H9 (cell line): ENCODE results near the gene CRCP. TPM values are rescaled to one million over a fixed set of nuclear protein-coding genes. Genes with fewer than 3 reads are reported as not detected.

ENCODE experiments used
- DNase-seq: peaks from one replicate; pipeline ENCODE4 v3.0.0-alpha.2; 2017
- H2AFZ ChIP-seq: one replicate; pipeline ENCODE4 v1.6.1; 2013; ENCODE audit warnings: mild to moderate bottlenecking, low read length, control low read depth, moderate library complexity
- H2AK5ac ChIP-seq: 2 replicates; pipeline ENCODE4 v1.6.1; 2013; ENCODE audit warnings: low read length, control low read depth, mixed read lengths; ENCODE audit not compliant: insufficient read length
- H2BK120ac ChIP-seq: one replicate; pipeline ENCODE4 v1.6.1; 2013; ENCODE audit warnings: low read depth, mild to moderate bottlenecking, low read length, control low read depth, inconsistent platforms; ENCODE audit not compliant: poor library complexity, severe bottlenecking
- H2BK12ac ChIP-seq: 2 replicates; pipeline ENCODE4 v1.6.1; 2013; ENCODE audit warnings: low read length, control low read depth, mixed read lengths, low read depth; ENCODE audit not compliant: insufficient read length
- H2BK15ac ChIP-seq: 2 replicates; pipeline ENCODE4 v1.6.1; 2013; ENCODE audit warnings: low read depth, low read length, control low read depth
- H2BK20ac ChIP-seq: one replicate; pipeline ENCODE4 v1.6.1; 2013; ENCODE audit warnings: low read depth, mild to moderate bottlenecking, low read length, control low read depth, inconsistent platforms; ENCODE audit not compliant: poor library complexity, severe bottlenecking
- H2BK5ac ChIP-seq: 2 replicates; pipeline ENCODE4 v1.6.1; 2013; ENCODE audit warnings: low read length, control low read depth, mixed read lengths; ENCODE audit not compliant: insufficient read length
- H3K14ac ChIP-seq: 2 replicates; pipeline ENCODE4 v1.6.1; 2013; ENCODE audit warnings: low read length, control low read depth; ENCODE audit not compliant: insufficient read depth
- H3K18ac ChIP-seq: 2 replicates; pipeline ENCODE4 v1.6.1; 2013; ENCODE audit warnings: low read depth, mild to moderate bottlenecking, mixed read lengths, low read length, control low read depth; ENCODE audit not compliant: insufficient read length
- H3K23ac ChIP-seq: 2 replicates; pipeline ENCODE4 v1.6.1; 2013; ENCODE audit warnings: low read length, control low read depth, mixed read lengths, low read depth; ENCODE audit not compliant: insufficient read length
- H3K23me2 ChIP-seq: 2 replicates; pipeline ENCODE4 v1.6.1; 2013; ENCODE audit warnings: low read depth, mild to moderate bottlenecking, mixed read lengths, low read length, control low read depth; ENCODE audit not compliant: insufficient read length, poor library complexity, severe bottlenecking
- H3K27ac ChIP-seq: 2 replicates; pipeline ENCODE4 v1.5.1; 2013; ENCODE audit warnings: low read length, control low read depth, mixed read lengths, low read depth; ENCODE audit not compliant: insufficient read length
- H3K27me3 ChIP-seq: 2 replicates; pipeline ENCODE4 v1.6.1; 2013; ENCODE audit warnings: low read length, control low read depth, inconsistent platforms; ENCODE audit not compliant: insufficient read depth
- H3K4ac ChIP-seq: 2 replicates; pipeline ENCODE4 v1.6.1; 2013; ENCODE audit warnings: low read depth, mild to moderate bottlenecking, control low read depth, inconsistent platforms, low read length, moderate library complexity
- H3K4me1 ChIP-seq: 2 replicates; pipeline ENCODE4 v1.6.1; 2013; ENCODE audit warnings: low read length, control low read depth, inconsistent platforms; ENCODE audit not compliant: insufficient read depth
- H3K4me2 ChIP-seq: 2 replicates; pipeline ENCODE4 v1.6.1; 2013; ENCODE audit warnings: low read length, control low read depth, mixed read lengths; ENCODE audit not compliant: insufficient read length, insufficient read depth
- H3K56ac ChIP-seq: 2 replicates; pipeline ENCODE4 v1.6.1; 2013; ENCODE audit warnings: low read depth, mild to moderate bottlenecking, mixed read lengths, low read length, control low read depth; ENCODE audit not compliant: insufficient read length
- H3K79me1 ChIP-seq: 2 replicates; pipeline ENCODE4 v1.6.1; 2013; ENCODE audit warnings: low read depth, mild to moderate bottlenecking, moderate library complexity, low read length, control low read depth, inconsistent platforms; ENCODE audit not compliant: insufficient read depth, poor library complexity, severe bottlenecking
- H3K79me2 ChIP-seq: 2 replicates; pipeline ENCODE4 v1.6.1; 2013; ENCODE audit warnings: low read length, control low read depth, inconsistent platforms; ENCODE audit not compliant: insufficient read depth
- H3K9ac ChIP-seq: 2 replicates; pipeline ENCODE4 v1.6.1; 2013; ENCODE audit warnings: low read length, control low read depth, mixed read lengths; ENCODE audit not compliant: insufficient read length; ENCODE audit errors: extremely low read depth
- H3K9me3 ChIP-seq: one replicate; pipeline ENCODE4 v1.6.1; 2013; ENCODE audit warnings: low read depth, low read length, inconsistent platforms; ENCODE audit not compliant: control insufficient read depth
- H3T11ph ChIP-seq: one replicate; pipeline ENCODE4 v1.6.1; 2013; ENCODE audit warnings: mild to moderate bottlenecking, low read length, control low read depth, inconsistent platforms
- H4K20me1 ChIP-seq: one replicate; pipeline ENCODE4 v1.6.1; 2013; ENCODE audit not compliant: control insufficient read depth, insufficient read length, insufficient read depth
- H4K5ac ChIP-seq: 2 replicates; pipeline ENCODE4 v1.6.1; 2013; ENCODE audit warnings: low read depth, mild to moderate bottlenecking, mixed read lengths, low read length, control low read depth; ENCODE audit not compliant: insufficient read length
- H4K8ac ChIP-seq: replicated peaks from 2 replicates; pipeline ENCODE4 v1.6.1; 2013; ENCODE audit warnings: low read length, control low read depth, mixed read lengths, low read depth; ENCODE audit not compliant: insufficient read length
- H4K91ac ChIP-seq: 2 replicates; pipeline ENCODE4 v1.6.1; 2013; ENCODE audit warnings: low read depth, mild to moderate bottlenecking, moderate library complexity, mixed read lengths, low read length, control low read depth; ENCODE audit not compliant: insufficient read length
- H3K27ac Mint-ChIP-seq, 3 experiments: 2 replicates in 2 of 3; 3 replicates in 1 of 3; pipeline ENCODE4 v1.8.0; 2020 to 2021; ENCODE audit warnings: mixed read lengths in 3 of 3, mild to moderate bottlenecking in 1 of 3, moderate library complexity in 1 of 3
- H3K27me3 Mint-ChIP-seq: 2 replicates; pipeline ENCODE4 v1.8.0; 2021; ENCODE audit warnings: low read depth, mild to moderate bottlenecking, moderate library complexity, mixed read lengths
- H3K36me3 Mint-ChIP-seq, 3 experiments: 2 replicates in 2 of 3; 3 replicates in 1 of 3; pipeline ENCODE4 v1.8.0; 2020 to 2021; ENCODE audit warnings: low read depth in 3 of 3, mixed read lengths in 3 of 3; ENCODE audit not compliant: insufficient read depth in 1 of 3
- H3K4me1 Mint-ChIP-seq, 2 experiments: 2 replicates each; pipeline ENCODE4 v1.8.0; 2020; ENCODE audit warnings: mixed read lengths in 2 of 2
- H3K4me3 Mint-ChIP-seq, 2 experiments: 2 replicates in 1 of 2; 3 replicates in 1 of 2; pipeline ENCODE4 v1.8.0; 2020 to 2021; ENCODE audit warnings: mild to moderate bottlenecking in 2 of 2, mixed read lengths in 2 of 2, moderate library complexity in 1 of 2
- H3K9me3 Mint-ChIP-seq, 2 experiments: 2 replicates in 1 of 2; 3 replicates in 1 of 2; pipeline ENCODE4 v1.8.0; 2020; ENCODE audit warnings: mild to moderate bottlenecking in 2 of 2, mixed read lengths in 2 of 2, moderate library complexity in 1 of 2
- WGBS: extraction: QIAGEN DNeasy Blood & Tissue Kit; methylation state at CpG from one replicate; pipeline ENCODE4 v1.1.7; 2013; ENCODE audit warnings: missing lambda C conversion rate, low lambda C conversion rate, mixed read lengths; ENCODE audit not compliant: insufficient read length; ENCODE audit errors: extremely low coverage; 5-methylcytosine and 5-hydroxymethylcytosine counted together
- total RNA-seq: library from RNA; stranded (reverse); gene quantifications from 2 replicates; pipeline ENCODE4 v1.2.1, GENCODE V29; 2021
- TF ChIP-seq, protein P1 (sequence below): fragments of 200-600 bp; sonication (generic); conservative IDR thresholded peaks from 3 replicates; pipeline ENCODE4 v1.8.0; 2021; ENCODE audit warnings: antibody characterized with exemption, mild to moderate bottlenecking

Gene CRCP
- total RNA-seq, 1 experiment from 2014 or later = 39.0 TPM

DNA sequence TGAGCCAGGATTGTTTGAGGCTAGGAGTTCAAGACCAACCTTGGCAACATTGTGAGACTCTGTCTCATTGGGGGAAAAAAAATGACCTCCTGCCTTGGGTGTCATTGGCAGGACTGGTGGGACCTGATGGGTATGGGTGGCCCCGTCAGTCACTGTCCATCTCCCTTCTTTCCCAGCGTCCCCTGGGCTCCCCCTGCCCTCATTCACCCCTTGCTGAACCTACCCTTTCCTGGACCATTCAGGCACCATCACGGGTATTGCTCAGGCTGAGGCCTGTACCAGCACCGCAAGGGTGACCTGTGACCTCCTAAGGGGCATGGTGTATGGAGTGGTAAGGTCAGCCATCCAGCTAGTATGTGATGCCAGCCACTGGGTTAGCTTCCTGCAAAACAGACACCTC, 19.6 kb upstream of the CRCP start:
- H3K4me3 Mint-ChIP-seq = no peak overlapping the region
- Histone ChIP-seq H3K18ac (no peak overlapping the region), H3K79me2 (no peaks in the 10 kb centered on the region), H2BK15ac (no peak overlapping the region), H3K14ac (no peak overlapping the region), H4K20me1 (no peaks in the 10 kb centered on the region), H2BK20ac (no peak overlapping the region), H2BK5ac (no peak overlapping the region), H3K56ac (no peak overlapping the region), H3K27ac (no peak overlapping the region), H2BK12ac (no peak overlapping the region), H4K91ac (no peak overlapping the region), H3K4me1 (no peaks in the 10 kb centered on the region), H3K23me2 (no peaks in the 10 kb centered on the region), H3K9ac (no peak overlapping the region), H3K4ac (no peak overlapping the region), H2AFZ (no peak overlapping the region), H3T11ph (no peak overlapping the region), H3K79me1 (no peaks in the 10 kb centered on the region), H4K5ac (no peak overlapping the region), H3K4me2 (no peak overlapping the region), H4K8ac (no peak overlapping the region), H3K23ac (no peak overlapping the region), H2BK120ac (no peak overlapping the region), H2AK5ac (no peak overlapping the region), H3K27me3 (no peaks in the 10 kb centered on the region), H3K9me3 (no peaks in the 10 kb centered on the region)
- no peak overlapping the region for H3K27ac Mint-ChIP-seq
- WGBS = no CpG with 5 or more reads among the region's 4 CpGs
- H3K4me1 Mint-ChIP-seq = peaks cover 5 to 6% of the 10 kb centered on the region in 2 experiments; a peak in 3 of 4 replicates
- DNase-seq = no peak
- TF ChIP-seq, protein P1, sequence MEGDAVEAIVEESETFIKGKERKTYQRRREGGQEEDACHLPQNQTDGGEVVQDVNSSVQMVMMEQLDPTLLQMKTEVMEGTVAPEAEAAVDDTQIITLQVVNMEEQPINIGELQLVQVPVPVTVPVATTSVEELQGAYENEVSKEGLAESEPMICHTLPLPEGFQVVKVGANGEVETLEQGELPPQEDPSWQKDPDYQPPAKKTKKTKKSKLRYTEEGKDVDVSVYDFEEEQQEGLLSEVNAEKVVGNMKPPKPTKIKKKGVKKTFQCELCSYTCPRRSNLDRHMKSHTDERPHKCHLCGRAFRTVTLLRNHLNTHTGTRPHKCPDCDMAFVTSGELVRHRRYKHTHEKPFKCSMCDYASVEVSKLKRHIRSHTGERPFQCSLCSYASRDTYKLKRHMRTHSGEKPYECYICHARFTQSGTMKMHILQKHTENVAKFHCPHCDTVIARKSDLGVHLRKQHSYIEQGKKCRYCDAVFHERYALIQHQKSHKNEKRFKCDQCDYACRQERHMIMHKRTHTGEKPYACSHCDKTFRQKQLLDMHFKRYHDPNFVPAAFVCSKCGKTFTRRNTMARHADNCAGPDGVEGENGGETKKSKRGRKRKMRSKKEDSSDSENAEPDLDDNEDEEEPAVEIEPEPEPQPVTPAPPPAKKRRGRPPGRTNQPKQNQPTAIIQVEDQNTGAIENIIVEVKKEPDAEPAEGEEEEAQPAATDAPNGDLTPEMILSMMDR = no peak
- H3K27me3 Mint-ChIP-seq = no peaks in the 10 kb centered on the region
- no peaks in the 10 kb centered on the region for H3K9me3 Mint-ChIP-seq
- H3K36me3 Mint-ChIP-seq = no peaks in the 10 kb centered on the region
